ENCODE data around the gene LYRM4.

LYRM4 gene

DNA sequence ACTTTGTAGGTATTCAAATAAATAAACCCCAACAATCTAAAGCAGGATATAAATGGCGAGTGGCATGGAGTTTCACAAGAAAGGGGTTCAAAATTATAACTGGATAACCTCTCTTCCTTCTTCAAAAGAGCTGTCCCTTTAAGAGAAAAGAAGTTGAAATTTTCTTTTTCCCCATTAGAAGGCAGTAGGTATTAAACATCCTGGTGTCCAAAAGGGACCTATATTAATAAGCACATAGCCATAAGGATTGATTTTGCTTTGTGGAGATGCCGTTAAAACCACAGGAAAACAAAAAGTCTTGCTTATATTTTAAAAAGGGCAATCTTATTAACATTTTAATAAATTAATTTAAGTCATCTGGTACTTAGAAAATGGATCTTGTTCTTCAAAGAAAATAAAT, 76.5 kb downstream of the LYRM4 start:
- TF ChIP-seq, protein P1, sequence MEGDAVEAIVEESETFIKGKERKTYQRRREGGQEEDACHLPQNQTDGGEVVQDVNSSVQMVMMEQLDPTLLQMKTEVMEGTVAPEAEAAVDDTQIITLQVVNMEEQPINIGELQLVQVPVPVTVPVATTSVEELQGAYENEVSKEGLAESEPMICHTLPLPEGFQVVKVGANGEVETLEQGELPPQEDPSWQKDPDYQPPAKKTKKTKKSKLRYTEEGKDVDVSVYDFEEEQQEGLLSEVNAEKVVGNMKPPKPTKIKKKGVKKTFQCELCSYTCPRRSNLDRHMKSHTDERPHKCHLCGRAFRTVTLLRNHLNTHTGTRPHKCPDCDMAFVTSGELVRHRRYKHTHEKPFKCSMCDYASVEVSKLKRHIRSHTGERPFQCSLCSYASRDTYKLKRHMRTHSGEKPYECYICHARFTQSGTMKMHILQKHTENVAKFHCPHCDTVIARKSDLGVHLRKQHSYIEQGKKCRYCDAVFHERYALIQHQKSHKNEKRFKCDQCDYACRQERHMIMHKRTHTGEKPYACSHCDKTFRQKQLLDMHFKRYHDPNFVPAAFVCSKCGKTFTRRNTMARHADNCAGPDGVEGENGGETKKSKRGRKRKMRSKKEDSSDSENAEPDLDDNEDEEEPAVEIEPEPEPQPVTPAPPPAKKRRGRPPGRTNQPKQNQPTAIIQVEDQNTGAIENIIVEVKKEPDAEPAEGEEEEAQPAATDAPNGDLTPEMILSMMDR (IDR thresholded peaks at IDR 0.05; ENCODE audit: low read depth, low read length, missing control alignments): no peak
- in situ Hi-C loops (cut with HindIII; ENCODE audit: low sequenced_read_pairs): no loop called here
- no peak for DNase-seq (ENCODE audit: low read depth)
- H3K4me3 ChIP-seq (ENCODE audit: low read depth, low read length): no peak overlapping the region

DNA sequence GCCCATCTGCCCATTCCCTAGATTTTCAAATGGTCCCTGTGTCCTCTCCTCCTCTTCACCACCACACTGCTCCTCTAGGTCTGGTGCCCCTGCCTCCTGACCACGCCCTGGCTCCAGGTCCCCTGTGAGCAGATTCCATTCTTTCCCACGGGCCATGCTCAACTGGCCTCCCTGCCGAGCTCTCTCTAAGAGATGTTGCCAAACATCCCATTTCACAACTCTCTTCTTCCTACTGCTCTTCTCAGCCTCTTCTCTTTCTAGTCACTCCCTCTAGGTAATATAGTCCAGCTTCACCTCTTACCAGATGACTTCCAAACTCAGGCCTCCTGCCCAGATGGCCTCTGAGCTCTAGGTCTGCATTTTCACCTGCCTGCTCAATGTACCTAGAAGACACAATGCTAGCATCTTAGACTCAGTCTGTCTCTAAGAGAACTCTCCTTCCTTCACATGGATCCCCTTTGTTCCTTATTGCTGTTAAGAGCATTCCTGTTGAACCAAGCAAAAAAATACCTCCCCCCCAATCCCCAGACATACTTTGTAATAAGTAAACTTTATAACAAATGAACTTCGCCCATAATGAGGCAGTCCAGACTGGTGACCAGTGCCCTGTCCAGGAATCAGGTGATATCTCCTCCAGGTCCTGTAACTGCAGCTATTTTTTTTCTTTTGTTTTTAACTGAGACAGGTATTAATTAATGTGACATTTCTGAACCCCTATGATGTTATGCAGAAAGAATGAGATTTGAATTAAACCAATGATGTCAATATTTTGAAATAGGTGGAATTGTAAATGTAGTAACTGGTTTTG, 79.0 kb downstream of the LYRM4 start:
- in situ Hi-C loops (cut with HindIII; ENCODE audit: low sequenced_read_pairs): no loop called here
- TF ChIP-seq, protein P1 (IDR thresholded peaks at IDR 0.05; ENCODE audit: low read depth, low read length, missing control alignments): no peak
- no peak for DNase-seq (ENCODE audit: low read depth)
- no peak overlapping the region for H3K4me3 ChIP-seq (ENCODE audit: low read depth, low read length)

DNA sequence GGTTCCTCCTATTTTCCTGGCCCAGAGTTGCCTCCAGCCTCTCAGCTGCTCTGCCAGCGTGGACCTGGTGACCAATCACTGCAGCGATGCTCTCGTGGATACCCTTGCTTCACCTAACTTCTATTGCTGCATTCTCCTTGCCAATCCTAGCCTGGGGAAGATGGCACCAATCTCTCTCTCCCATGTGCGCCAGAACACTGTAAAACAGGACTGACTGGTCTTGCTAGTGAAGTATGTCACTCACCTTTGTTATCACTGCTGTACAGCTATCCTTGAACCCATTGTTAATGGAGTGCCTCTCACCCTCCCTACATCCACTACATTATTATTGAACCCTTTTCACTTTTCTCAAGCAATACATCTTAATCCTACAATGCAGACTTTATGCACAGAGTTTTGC, 80.1 kb downstream of the LYRM4 start:
- TF ChIP-seq, protein P1 (IDR thresholded peaks at IDR 0.05; ENCODE audit: low read depth, low read length, missing control alignments): no peak
- no peak overlapping the region for H3K4me3 ChIP-seq (ENCODE audit: low read depth, low read length)
- DNase-seq (ENCODE audit: low read depth): no peak
- in situ Hi-C loops (cut with HindIII; ENCODE audit: low sequenced_read_pairs): no loop called here

DNA sequence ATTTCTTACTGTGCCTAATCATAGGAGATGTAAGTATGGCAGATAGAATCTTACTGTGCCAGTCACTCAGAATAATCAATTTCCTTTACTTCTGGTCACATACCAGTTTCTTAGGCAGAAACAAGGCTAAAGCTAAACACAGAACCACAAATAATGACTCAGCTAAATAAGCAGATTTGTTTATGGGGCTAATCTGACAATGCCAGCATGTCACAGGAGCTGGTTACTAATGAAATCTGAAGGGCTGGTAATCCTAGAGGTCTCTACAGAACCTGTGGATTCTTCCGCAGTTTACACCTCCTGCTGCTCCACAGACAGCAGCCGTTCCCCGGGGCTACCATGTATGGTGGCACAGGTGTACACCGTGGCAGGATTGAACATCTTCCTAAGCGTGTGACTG, 80.8 kb downstream of the LYRM4 start:
- no peak overlapping the region for H3K4me3 ChIP-seq (ENCODE audit: low read depth, low read length)
- no peak for DNase-seq (ENCODE audit: low read depth)
- TF ChIP-seq, protein P1 (IDR thresholded peaks at IDR 0.05; ENCODE audit: low read depth, low read length, missing control alignments): no peak
- in situ Hi-C loops (cut with HindIII; ENCODE audit: low sequenced_read_pairs): no loop called here

DNA sequence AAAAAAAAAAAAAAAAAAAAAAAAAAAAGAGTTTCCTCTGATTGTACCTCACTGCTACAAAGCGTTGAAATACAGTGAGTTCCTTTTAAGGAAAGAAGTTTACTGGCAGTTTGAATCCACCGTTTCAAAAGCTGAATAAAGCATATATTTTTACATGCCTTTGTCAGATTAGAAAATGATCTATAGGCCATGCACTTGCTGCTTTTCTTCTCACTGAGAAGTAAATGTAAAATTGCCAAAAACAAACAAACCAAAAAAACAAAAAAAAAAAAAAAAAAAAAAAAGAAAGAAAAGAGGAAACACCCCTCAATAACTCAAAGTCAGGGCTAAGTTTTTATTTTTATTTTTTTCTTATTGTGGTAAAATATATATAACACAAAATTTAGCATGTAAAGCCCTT, 81.9 kb downstream of the LYRM4 start:
- TF ChIP-seq, protein P1 (IDR thresholded peaks at IDR 0.05; ENCODE audit: low read depth, low read length, missing control alignments): no peak
- in situ Hi-C loops (cut with HindIII; ENCODE audit: low sequenced_read_pairs): no loop called here
- no peak overlapping the region for H3K4me3 ChIP-seq (ENCODE audit: low read depth, low read length)
- no peak for DNase-seq (ENCODE audit: low read depth)

DNA sequence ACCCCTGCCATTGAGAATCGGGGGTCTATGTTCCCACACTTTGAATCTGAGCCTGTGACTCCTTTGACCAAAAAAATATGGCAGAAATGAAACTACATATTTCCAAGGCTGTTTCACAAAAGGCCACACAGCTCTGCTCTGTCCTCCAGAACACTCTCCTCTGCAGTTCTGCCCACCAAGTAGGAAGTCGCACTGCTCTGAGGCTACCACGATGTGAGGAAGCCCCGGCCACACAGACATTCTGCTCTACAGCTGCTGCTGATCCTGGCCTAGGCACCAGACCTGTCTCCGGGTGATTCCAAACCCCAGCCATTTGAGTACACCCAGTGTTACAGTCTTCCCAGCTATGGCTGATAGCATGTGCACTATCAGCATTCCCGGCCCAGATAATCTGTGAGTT, 85.1 kb downstream of the LYRM4 start:
- in situ Hi-C loops (cut with HindIII; ENCODE audit: low sequenced_read_pairs): no loop called here
- TF ChIP-seq, protein P1 (IDR thresholded peaks at IDR 0.05; ENCODE audit: low read depth, low read length, missing control alignments): no peak
- H3K4me3 ChIP-seq (ENCODE audit: low read depth, low read length): no peak overlapping the region
- no peak for DNase-seq (ENCODE audit: low read depth)
